Fibroblast of peridontal ligament (primary cell): ENCODE results near the gene TNPO1.
A peak's percentile ranks its signal among the peaks of the same experiment; 100 is the strongest.
"Not testable (repeated sequence)": the region's sequence is repeated elsewhere in the genome, so short reads cannot be mapped to it uniquely, and the experiment has no call there.

Experiments used
- DNase-seq: peaks from one replicate; pipeline ENCODE4 v3.0.0-alpha.2; 2010; ENCODE audit errors: extremely low read depth

The TNPO1 gene

GRCh38 chr5:72934953-72935725 is 118.7 kb downstream of the TNPO1 start:
- not testable (repeated sequence) for DNase-seq

GRCh38 chr5:72936893-72937292 is 120.4 kb downstream of the TNPO1 start:
- no peak for DNase-seq

- no peak for DNase-seq
These were observed 121.1 kb downstream of the TNPO1 start for GRCh38 chr5:72937517-72938061.

- DNase-seq, result no peak
These were observed 121.7 kb downstream of the TNPO1 start for GRCh38 chr5:72938206-72938605.

- DNase-seq, result no peak
These were observed 123.6 kb downstream of the TNPO1 start for GRCh38 chr5:72940082-72940481.

- no peak for DNase-seq
These were observed 126.8 kb downstream of the TNPO1 start for GRCh38 chr5:72943307-72943706.

- no peak for DNase-seq
These were observed 131.0 kb downstream of the TNPO1 start for GRCh38 chr5:72947498-72947897.

- DNase-seq, result no peak
These were observed 133.0 kb downstream of the TNPO1 start for GRCh38 chr5:72949481-72949880.

- DNase-seq, result peak; percentile 85
These were observed 135.4 kb downstream of the TNPO1 start for GRCh38 chr5:72951671-72952468.

- no peak for DNase-seq
These were observed 137.9 kb downstream of the TNPO1 start for GRCh38 chr5:72954389-72954788.

- no peak for DNase-seq
These were observed 138.8 kb downstream of the TNPO1 start for GRCh38 chr5:72955143-72955767.

- DNase-seq, result peak; percentile 96
These were observed 139.4 kb downstream of the TNPO1 start, which contains the start of gene FCHO2 for GRCh38 chr5:72955768-72956323. TSS of gene FCHO2 (plus strand) at chr5:72956041. CDS start at chr5:72956097, 56 bp downstream.

- peak; percentile 54 for DNase-seq
These were observed 140.1 kb downstream of the TNPO1 start for GRCh38 chr5:72956324-72957140.

GRCh38 chr5:72957337-72957736 is 140.9 kb downstream of the TNPO1 start:
- no peak for DNase-seq

- no peak for DNase-seq
These were observed 142.8 kb downstream of the TNPO1 start for GRCh38 chr5:72959257-72959656.
